ENCODE results near the gene SLC22A1. TPM values are rescaled to one million over a fixed set of nuclear protein-coding genes. Genes with fewer than 3 reads are reported as not detected.

SLC22A1 gene
- total and polyA plus RNA-seq, 4 donors, result 0.79 to 1,107 (median 439) TPM

GRCh38 chr6:160101277-160102205, 20.1 kb upstream of the SLC22A1 start:
- Histone ChIP-seq H3K27me3 (ENCODE audit: control insufficient read depth in 4 of 4, insufficient read depth in 4 of 4, low read length in 3 of 4) (no peaks in the 10 kb centered on the region), H3K4me1 (ENCODE audit: control insufficient read depth in 4 of 4, insufficient read depth in 4 of 4, low read length in 3 of 4) (peaks cover 3 to 32% (median 12%) of the 10 kb centered on the region in 4 donors), H3K9me3 (ENCODE audit: control insufficient read depth in 4 of 4, low read length in 3 of 4) (no peaks in the 10 kb centered on the region), H3K27ac (ENCODE audit: low read depth in 1 of 2, low read length in 2 of 2) (peak overlapping the region; percentile 76 to 87), H3K36me3 (ENCODE audit: control insufficient read depth in 4 of 4, insufficient read depth in 3 of 4, low read depth in 1 of 4, low read length in 3 of 4) (peaks cover 6 to 36% (median 30%) of the 10 kb centered on the region in 4 donors), H3K4me3 (ENCODE audit: low read depth in 1 of 3, low read length in 3 of 3) (peak overlapping the region in 1 of 3 donors; percentile 29), H3K9ac (ENCODE audit: low read depth in 1 of 2, low read length in 2 of 2) (peak overlapping the region; percentile 56 to 81)
- TF ChIP-seq, protein P1, sequence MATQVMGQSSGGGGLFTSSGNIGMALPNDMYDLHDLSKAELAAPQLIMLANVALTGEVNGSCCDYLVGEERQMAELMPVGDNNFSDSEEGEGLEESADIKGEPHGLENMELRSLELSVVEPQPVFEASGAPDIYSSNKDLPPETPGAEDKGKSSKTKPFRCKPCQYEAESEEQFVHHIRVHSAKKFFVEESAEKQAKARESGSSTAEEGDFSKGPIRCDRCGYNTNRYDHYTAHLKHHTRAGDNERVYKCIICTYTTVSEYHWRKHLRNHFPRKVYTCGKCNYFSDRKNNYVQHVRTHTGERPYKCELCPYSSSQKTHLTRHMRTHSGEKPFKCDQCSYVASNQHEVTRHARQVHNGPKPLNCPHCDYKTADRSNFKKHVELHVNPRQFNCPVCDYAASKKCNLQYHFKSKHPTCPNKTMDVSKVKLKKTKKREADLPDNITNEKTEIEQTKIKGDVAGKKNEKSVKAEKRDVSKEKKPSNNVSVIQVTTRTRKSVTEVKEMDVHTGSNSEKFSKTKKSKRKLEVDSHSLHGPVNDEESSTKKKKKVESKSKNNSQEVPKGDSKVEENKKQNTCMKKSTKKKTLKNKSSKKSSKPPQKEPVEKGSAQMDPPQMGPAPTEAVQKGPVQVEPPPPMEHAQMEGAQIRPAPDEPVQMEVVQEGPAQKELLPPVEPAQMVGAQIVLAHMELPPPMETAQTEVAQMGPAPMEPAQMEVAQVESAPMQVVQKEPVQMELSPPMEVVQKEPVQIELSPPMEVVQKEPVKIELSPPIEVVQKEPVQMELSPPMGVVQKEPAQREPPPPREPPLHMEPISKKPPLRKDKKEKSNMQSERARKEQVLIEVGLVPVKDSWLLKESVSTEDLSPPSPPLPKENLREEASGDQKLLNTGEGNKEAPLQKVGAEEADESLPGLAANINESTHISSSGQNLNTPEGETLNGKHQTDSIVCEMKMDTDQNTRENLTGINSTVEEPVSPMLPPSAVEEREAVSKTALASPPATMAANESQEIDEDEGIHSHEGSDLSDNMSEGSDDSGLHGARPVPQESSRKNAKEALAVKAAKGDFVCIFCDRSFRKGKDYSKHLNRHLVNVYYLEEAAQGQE (IDR thresholded peaks at IDR 0.05), result no peak
- TF ChIP-seq EGR1 (IDR thresholded peaks at IDR 0.05; ENCODE audit: low read depth in 2 of 2) (no peak), HNF4G (IDR thresholded peaks at IDR 0.05) (no peak), HNF4A (conservative IDR thresholded peaks at IDR 0.05) (no peak)
- WGBS, result 58% methylated on average over 23 of the region's 23 CpGs
- peak; percentile 75 for DNase-seq (ENCODE audit: low spot score)

DNA sequence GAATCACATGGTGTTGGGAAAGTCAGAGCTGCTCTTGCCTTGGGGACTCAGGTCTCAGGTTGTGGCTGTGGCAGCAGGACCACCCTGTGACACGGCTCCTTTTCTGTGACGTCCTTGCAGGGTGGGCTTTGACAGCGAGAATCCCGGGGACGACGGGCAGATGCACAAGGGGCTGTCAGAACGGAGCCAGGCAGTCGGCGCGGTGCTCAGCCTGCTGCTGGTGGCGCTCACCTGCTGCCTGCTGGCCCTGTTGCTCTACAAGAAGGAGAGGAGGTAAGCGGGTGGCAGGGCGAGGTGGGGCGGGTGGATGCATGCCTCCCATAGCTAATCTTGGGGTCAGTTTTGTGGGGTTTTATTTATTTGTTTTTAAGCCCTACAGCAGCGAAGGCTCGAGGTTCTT, 19.2 kb upstream of the SLC22A1 start:
- H3K4me1 ChIP-seq (ENCODE audit: control insufficient read depth in 4 of 4, insufficient read depth in 4 of 4, low read length in 3 of 4), result peaks cover 3 to 32% (median 12%) of the 10 kb centered on the region in 4 donors
- TF ChIP-seq ZBTB33 (IDR thresholded peaks at IDR 0.05) (no peak), CTCF (IDR thresholded peaks at IDR 0.05; ENCODE audit: low read depth, low read length, missing input control) (no peak), JUND (IDR thresholded peaks at IDR 0.05) (no peak), HNF4G (IDR thresholded peaks at IDR 0.05) (no peak), SP1 (IDR thresholded peaks at IDR 0.05) (no peak)
- H3K27ac ChIP-seq (ENCODE audit: low read depth in 1 of 2, low read length in 2 of 2), result peak overlapping the region; percentile 76 to 87
- WGBS, result 88% methylated on average over 16 of the region's 16 CpGs
- H3K9me3 ChIP-seq (ENCODE audit: control insufficient read depth in 4 of 4, low read length in 3 of 4), result no peaks in the 10 kb centered on the region
- H3K27me3 ChIP-seq (ENCODE audit: control insufficient read depth in 4 of 4, insufficient read depth in 4 of 4, low read length in 3 of 4), result no peaks in the 10 kb centered on the region
- DNase-seq (ENCODE audit: low spot score), result no peak
- H3K9ac ChIP-seq (ENCODE audit: low read depth in 1 of 2, low read length in 2 of 2), result peak overlapping the region in 1 of 2 donors; percentile 56
- no peak overlapping the region for H3K4me3 ChIP-seq (ENCODE audit: low read depth in 1 of 3, low read length in 3 of 3)
- peaks cover 3 to 35% (median 31%) of the 10 kb centered on the region in 4 donors for H3K36me3 ChIP-seq (ENCODE audit: control insufficient read depth in 4 of 4, insufficient read depth in 3 of 4, low read depth in 1 of 4, low read length in 3 of 4)
